BJ (cell line): ENCODE results near the gene DPEP1. TPM values are rescaled to one million over a fixed set of nuclear protein-coding genes. Genes with fewer than 3 reads are reported as not detected.

Experiments used
- CTCF ChIA-PET: fragments of 350-600 bp; formaldehyde crosslinking; extraction: SDS; loops from one replicate; lab custom pipeline; 2021; ENCODE audit warnings: antibody characterized with exemption, inconsistent platforms; lab: Yijun Ruan, JAX
- POLR2A ChIA-PET: fragments of 300-600 bp; sonication (Branson Sonifier 250); formaldehyde crosslinking; extraction: SDS; loops from one replicate; lab custom pipeline; 2021; ENCODE audit warnings: antibody characterized with exemption; lab: Charles Lee
- DNase-seq: peaks from one replicate; pipeline ENCODE4 v3.0.0-alpha.2; 2011; ENCODE audit warnings: low read depth
- H3K27me3 ChIP-seq: 2 replicates; pipeline ENCODE4 v1.6.0; 2011; ENCODE audit warnings: low read length; ENCODE audit not compliant: control insufficient read depth, insufficient read depth
- H3K36me3 ChIP-seq: 2 replicates; pipeline ENCODE4 v1.5.1; 2011; ENCODE audit warnings: low read length; ENCODE audit not compliant: control insufficient read depth, insufficient read depth
- H3K4me3 ChIP-seq: 2 replicates; pipeline ENCODE4 v1.5.1; 2011; ENCODE audit warnings: low read depth, mild to moderate bottlenecking, control low read depth, low read length
- CTCF ChIP-seq: IDR thresholded peaks from 2 replicates; pipeline ENCODE4 v1.5.1; 2011; ENCODE audit warnings: low read depth, mild to moderate bottlenecking, control low read depth, inconsistent platforms, low read length, moderate library complexity; ENCODE audit not compliant: insufficient read depth
- polyA plus RNA-seq: library from polyadenylated mRNA; depleted of rRNA; stranded (reverse); fragments of >200 nt; gene quantifications from 2 replicates; pipeline ENCODE4 v1.2.3, GENCODE V29; 2011

The DPEP1 gene
- polyA plus RNA-seq, 1 experiment = not detected

- Histone ChIP-seq H3K27me3 (peaks cover 4% of the 10 kb centered on the region), H3K36me3 (no peaks in the 10 kb centered on the region), H3K4me3 (no peak overlapping the region)
- DNase-seq = no peak
- CTCF ChIA-PET = interaction anchor here (0.8 to 3.6 kb wide), 4 partner anchors 15 to 27 kb away, joined by 3 to 36 read pairs (median 19); no protein-coding TSS in a partner anchor
- no peak for TF ChIP-seq CTCF
- POLR2A ChIA-PET = no interaction called here
Observed at GRCh38 chr16:89616623-89617022, 3.2 kb downstream of the DPEP1 start.

GRCh38 chr16:89617036-89617435, 3.6 kb downstream of the DPEP1 start:
- no peak for TF ChIP-seq CTCF
- Histone ChIP-seq H3K27me3 (peaks cover 7% of the 10 kb centered on the region), H3K36me3 (no peaks in the 10 kb centered on the region), H3K4me3 (no peak overlapping the region)
- ChIA-PET POLR2A (no interaction called here), CTCF (interaction anchor here (0.7 to 1.3 kb wide), 3 partner anchors 16 to 26 kb away, joined by 3 read pairs; no protein-coding TSS in a partner anchor)
- DNase-seq = no peak

GRCh38 chr16:89618109-89618998, 4.9 kb downstream of the DPEP1 start:
- no peak for DNase-seq
- ChIA-PET CTCF (interaction anchor here (1.3 kb wide), 1 partner anchor 25 kb away, joined by 3 read pairs; no protein-coding TSS in a partner anchor), POLR2A (no interaction called here)
- Histone ChIP-seq H3K27me3 (peaks cover 7% of the 10 kb centered on the region), H3K4me3 (no peak overlapping the region), H3K36me3 (no peaks in the 10 kb centered on the region)
- no peak for TF ChIP-seq CTCF

GRCh38 chr16:89619840-89620239, 6.4 kb downstream of the DPEP1 start:
- no peaks in the 10 kb centered on the region for H3K36me3 ChIP-seq
- POLR2A ChIA-PET = no interaction called here
- H3K4me3 ChIP-seq = no peak overlapping the region
- no peak for TF ChIP-seq CTCF
- DNase-seq = no peak
- H3K27me3 ChIP-seq = peaks cover 7% of the 10 kb centered on the region
- CTCF ChIA-PET = no interaction called here

GRCh38 chr16:89620406-89620841, 7.0 kb downstream of the DPEP1 start:
- DNase-seq = no peak
- ChIA-PET CTCF (interaction anchor here (1.1 kb wide), 1 partner anchor 12 kb away, joined by 3 read pairs; no protein-coding TSS in a partner anchor), POLR2A (interaction anchor here (1.0 kb wide), 1 partner anchor 14 kb away, joined by 3 read pairs; no protein-coding TSS in a partner anchor)
- Histone ChIP-seq H3K27me3 (peaks cover 10% of the 10 kb centered on the region), H3K36me3 (no peaks in the 10 kb centered on the region), H3K4me3 (no peak overlapping the region)
- TF ChIP-seq CTCF = no peak
